Skeletal muscle satellite cell (primary cell): ENCODE results near the gene TP73.

Experiments used
- H3K27me3 ChIP-seq: 2 replicates; pipeline ENCODE4 v1.7.0; 2013; ENCODE audit warnings: low read length; ENCODE audit not compliant: control insufficient read depth, insufficient read depth
- H3K36me3 ChIP-seq: 2 replicates; pipeline ENCODE4 v1.7.0; 2013; ENCODE audit warnings: mild to moderate bottlenecking, control low read depth, low read length; ENCODE audit not compliant: insufficient read depth
- H3K4me1 ChIP-seq: 2 replicates; pipeline ENCODE4 v1.7.0; 2013; ENCODE audit warnings: low read length; ENCODE audit not compliant: control insufficient read depth, insufficient read depth
- H3K4me2 ChIP-seq: 2 replicates; pipeline ENCODE4 v1.7.0; 2013; ENCODE audit warnings: mild to moderate bottlenecking, low read length
- H3K4me3 ChIP-seq: 2 replicates; pipeline ENCODE4 v1.7.0; 2013; ENCODE audit warnings: low read length
- H3K9ac ChIP-seq: 2 replicates; pipeline ENCODE4 v1.7.0; 2013; ENCODE audit warnings: mild to moderate bottlenecking, low read depth, low read length, moderate library complexity
- H3K9me3 ChIP-seq: replicated peaks from 2 replicates; pipeline ENCODE4 v1.7.0; 2013; ENCODE audit warnings: mild to moderate bottlenecking, control low read depth, low read length

Gene TP73

GRCh38 chr1:3733883-3734589, 81.7 kb downstream of the TP73 start:
- H3K4me3 ChIP-seq, result no peak overlapping the region
- H3K4me2 ChIP-seq, result no peak overlapping the region
- H3K27me3 ChIP-seq, result peaks cover 31% of the 10 kb centered on the region
- H3K4me1 ChIP-seq, result peaks cover 18% of the 10 kb centered on the region
- no peak overlapping the region for H3K9ac ChIP-seq
- H3K9me3 ChIP-seq, result no peaks in the 10 kb centered on the region
- peaks cover 20% of the 10 kb centered on the region for H3K36me3 ChIP-seq

- peaks cover 26% of the 10 kb centered on the region for H3K27me3 ChIP-seq
- H3K9ac ChIP-seq, result no peak overlapping the region
- peaks cover 23% of the 10 kb centered on the region for H3K36me3 ChIP-seq
- no peaks in the 10 kb centered on the region for H3K9me3 ChIP-seq
- H3K4me3 ChIP-seq, result no peak overlapping the region
- H3K4me1 ChIP-seq, result peaks cover 18% of the 10 kb centered on the region
- no peak overlapping the region for H3K4me2 ChIP-seq
These were observed 82.3 kb downstream of the TP73 start for GRCh38 chr1:3734602-3735001.

DNA sequence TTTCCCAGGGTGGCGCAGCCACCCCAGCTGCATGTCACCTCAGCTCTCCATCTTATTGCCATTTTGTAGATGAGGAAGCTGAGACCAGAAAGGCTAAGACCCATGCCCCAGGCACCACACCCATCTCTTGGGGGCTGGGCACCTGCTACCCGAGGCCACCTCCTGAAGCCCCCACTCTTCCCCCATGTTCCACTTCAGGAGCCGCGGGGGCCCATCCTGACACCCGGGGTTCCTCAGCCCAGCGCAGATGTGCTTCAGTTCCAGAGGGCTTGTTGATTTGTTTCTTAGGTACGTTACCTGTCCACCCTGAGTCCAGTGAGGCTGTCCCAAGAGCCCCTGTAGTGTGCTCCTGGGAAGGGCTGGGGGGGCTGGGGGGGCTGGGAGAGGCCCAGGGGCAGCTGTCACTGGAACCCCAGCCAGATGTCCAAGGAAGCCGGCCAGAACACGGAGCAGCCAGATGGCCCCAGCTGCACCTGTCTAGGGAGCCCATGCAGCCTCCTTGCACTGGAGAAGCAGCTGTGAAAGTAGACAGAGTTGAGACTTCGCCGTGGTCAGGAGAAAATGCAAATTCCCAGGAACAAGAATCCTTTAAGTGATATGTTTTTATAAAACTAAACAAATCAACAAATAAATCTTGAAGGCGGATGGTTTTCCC, 82.8 kb downstream of the TP73 start:
- Histone ChIP-seq H3K9ac (peak overlapping the region; percentile 69), H3K9me3 (no peaks in the 10 kb centered on the region), H3K4me1 (peaks cover 18% of the 10 kb centered on the region), H3K36me3 (peaks cover 27% of the 10 kb centered on the region), H3K4me2 (no peak overlapping the region), H3K4me3 (no peak overlapping the region), H3K27me3 (peaks cover 21% of the 10 kb centered on the region)

DNA sequence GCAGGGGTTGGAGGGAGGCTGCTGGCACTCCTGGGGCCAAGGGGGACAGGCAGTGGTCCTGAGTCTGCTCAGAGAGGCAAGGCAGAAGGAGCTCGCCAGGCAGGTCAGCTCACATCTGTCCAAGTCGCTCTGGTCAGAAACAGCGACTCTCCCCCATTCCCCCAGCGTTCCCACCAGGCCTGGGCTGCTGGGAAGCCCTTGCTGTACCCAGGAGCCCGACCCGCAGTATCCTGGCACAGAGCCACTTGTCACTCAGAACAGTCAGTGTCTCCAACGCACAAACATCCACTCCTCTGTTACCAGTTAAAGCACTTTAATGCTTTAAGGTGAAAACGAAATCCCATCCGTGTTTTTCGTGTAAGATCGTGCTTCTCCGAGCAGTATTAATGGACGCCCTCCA, 83.4 kb downstream of the TP73 start:
- H3K4me2 ChIP-seq, result peak overlapping the region; percentile 53
- peaks cover 16% of the 10 kb centered on the region for H3K27me3 ChIP-seq
- H3K4me3 ChIP-seq, result no peak overlapping the region
- no peaks in the 10 kb centered on the region for H3K9me3 ChIP-seq
- peaks cover 18% of the 10 kb centered on the region for H3K4me1 ChIP-seq
- H3K9ac ChIP-seq, result peak overlapping the region; percentile 69
- peaks cover 27% of the 10 kb centered on the region for H3K36me3 ChIP-seq

DNA sequence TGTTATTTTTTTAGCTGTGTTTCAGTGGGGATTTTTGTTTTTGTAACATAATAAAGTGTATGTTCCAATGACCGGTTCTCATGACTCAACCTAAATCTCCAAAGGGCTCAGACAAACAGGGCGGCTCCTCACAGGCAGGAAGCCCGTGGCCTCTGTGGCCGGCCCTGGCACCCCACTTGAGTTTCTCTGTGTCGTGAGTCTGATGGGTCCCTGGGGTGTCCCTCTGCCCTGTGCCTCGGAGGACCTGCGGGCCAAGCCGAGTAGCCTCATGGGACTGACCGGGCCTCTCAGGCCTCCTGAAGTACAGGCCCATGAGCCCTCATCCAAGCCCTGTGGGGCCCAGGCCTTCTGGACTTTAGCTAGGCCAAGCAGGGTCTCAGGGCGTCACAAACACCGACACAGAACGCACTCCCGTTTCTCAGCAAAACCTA, 83.8 kb downstream of the TP73 start:
- Histone ChIP-seq H3K9ac (peak overlapping the region; percentile 69), H3K9me3 (no peaks in the 10 kb centered on the region), H3K4me2 (peak overlapping the region; percentile 53), H3K4me3 (no peak overlapping the region), H3K36me3 (peaks cover 27% of the 10 kb centered on the region), H3K27me3 (peaks cover 13% of the 10 kb centered on the region), H3K4me1 (peaks cover 18% of the 10 kb centered on the region)

DNA sequence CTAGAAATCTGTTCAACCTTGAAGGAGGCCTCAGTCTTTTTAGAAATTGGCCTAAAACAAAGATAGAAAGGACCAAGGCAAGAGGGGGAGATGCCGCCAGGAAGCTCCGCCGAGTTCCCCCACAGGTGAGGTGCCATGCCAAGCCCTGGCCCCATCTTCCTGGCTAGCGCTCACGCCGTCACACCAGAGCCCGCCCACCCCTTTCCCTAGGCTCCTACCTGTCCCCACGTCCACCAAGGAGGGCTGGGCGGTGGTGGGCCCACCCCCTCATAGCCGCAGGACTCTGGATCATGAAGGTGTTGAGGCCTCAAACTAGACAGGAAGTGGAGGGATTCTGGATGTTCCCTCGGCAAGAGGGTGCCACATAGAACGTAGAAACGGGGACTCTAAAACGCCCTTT, 84.4 kb downstream of the TP73 start:
- H3K36me3 ChIP-seq, result peaks cover 27% of the 10 kb centered on the region

DNA sequence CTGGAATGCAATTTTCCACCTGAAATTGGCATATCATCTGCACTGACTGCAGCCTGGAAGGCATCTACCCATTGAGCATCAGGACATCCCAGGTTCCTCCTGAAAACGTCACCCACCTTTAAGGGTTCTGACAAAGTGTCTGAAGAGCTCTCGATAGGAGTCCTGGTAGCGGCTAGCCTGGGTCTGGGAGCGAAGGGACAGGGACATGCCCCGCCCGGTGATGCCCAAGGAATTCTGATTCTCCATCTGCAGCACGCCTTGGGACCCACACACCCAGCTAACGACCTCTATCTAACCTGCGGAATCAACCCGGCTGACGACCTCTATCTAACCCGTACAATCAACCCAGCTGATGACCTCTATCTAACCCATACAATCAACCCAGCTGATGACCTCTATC, 86.6 kb downstream of the TP73 start:
- no peak overlapping the region for H3K9ac ChIP-seq
- H3K9me3 ChIP-seq, result no peaks in the 10 kb centered on the region
- no peaks in the 10 kb centered on the region for H3K27me3 ChIP-seq
- H3K4me3 ChIP-seq, result no peak overlapping the region
- H3K36me3 ChIP-seq, result peaks cover 37% of the 10 kb centered on the region
- peaks cover 18% of the 10 kb centered on the region for H3K4me1 ChIP-seq
- H3K4me2 ChIP-seq, result no peak overlapping the region

More for the DNA sequence above, 84.4 kb downstream of the TP73 start:
- Histone ChIP-seq H3K9ac (peak overlapping the region; percentile 69), H3K4me2 (no peak overlapping the region), H3K27me3 (peaks cover 8% of the 10 kb centered on the region), H3K4me1 (peaks cover 18% of the 10 kb centered on the region), H3K9me3 (no peaks in the 10 kb centered on the region), H3K4me3 (no peak overlapping the region)

GRCh38 chr1:3740042-3740441, 87.7 kb downstream of the TP73 start:
- H3K36me3 ChIP-seq, result peaks cover 34% of the 10 kb centered on the region
- no peak overlapping the region for H3K4me3 ChIP-seq
- no peaks in the 10 kb centered on the region for H3K9me3 ChIP-seq
- H3K4me1 ChIP-seq, result peaks cover 18% of the 10 kb centered on the region
- H3K27me3 ChIP-seq, result no peaks in the 10 kb centered on the region
- H3K4me2 ChIP-seq, result no peak overlapping the region
- H3K9ac ChIP-seq, result no peak overlapping the region

DNA sequence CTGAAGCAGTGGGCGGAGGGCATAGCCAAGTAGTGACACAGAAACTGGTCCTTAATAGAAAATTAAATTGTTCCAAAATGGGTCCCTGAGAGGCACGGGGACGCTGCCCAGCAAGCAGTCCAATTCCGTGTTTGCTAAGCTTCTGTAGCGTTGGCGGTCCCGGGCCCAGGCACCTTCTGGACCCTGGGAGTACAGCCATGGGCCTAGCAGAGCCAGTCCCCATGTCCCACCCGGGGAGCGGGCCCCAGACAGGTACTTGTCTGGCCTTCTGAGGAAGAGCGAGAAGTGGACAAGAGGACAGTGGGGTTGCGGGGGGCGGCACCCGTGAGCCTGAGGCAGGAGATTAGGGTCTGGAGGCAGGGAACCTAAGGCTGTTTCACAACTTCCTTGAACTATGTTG, 88.4 kb downstream of the TP73 start:
- H3K4me1 ChIP-seq, result peaks cover 11% of the 10 kb centered on the region
- no peak overlapping the region for H3K9ac ChIP-seq
- no peaks in the 10 kb centered on the region for H3K27me3 ChIP-seq
- no peak overlapping the region for H3K4me2 ChIP-seq
- no peaks in the 10 kb centered on the region for H3K9me3 ChIP-seq
- no peak overlapping the region for H3K4me3 ChIP-seq
- peaks cover 34% of the 10 kb centered on the region for H3K36me3 ChIP-seq

DNA sequence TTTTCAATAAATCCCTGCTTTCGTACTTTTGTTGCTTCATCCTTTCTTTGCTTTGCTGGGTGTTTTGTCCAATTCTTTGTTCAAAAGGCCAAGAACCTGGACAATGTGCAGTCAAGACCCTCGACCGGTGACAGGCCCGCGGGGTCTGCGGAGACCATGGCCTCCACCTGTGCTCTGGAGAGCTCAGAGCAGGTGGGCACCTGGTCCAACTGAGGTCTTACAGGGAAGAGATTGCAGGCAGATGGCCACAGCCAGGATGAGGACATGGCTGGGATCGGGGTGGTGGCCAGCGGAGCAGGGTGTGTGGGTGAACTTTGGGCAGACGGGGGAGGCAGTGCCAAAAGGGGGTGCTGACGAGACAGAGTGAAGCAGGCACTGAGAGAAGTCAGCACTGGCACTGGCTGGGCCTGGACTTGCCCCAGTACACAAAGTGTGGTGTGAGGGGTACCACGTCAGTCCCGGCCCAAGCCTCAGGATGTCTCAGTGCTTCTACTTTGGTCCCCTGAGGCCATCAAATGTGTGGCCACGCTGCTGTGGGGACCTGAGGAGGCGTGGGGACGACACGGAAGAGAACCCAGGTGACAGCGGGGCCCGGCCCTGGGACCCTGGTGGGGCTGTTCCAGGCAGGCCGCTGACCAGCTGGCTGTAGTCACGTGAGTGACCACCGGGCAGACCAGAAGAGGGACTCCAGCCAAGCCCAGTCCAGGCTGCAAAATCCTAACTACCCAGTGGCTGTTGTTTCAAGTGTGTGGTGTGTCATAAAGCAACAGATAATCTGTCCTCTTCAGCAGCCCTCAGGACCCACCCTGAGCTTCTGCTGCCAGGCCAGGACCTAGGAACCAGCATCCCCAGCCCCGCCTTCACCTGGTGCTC, 89.5 kb downstream of the TP73 start:
- Histone ChIP-seq H3K9me3 (no peaks in the 10 kb centered on the region), H3K9ac (no peak overlapping the region), H3K36me3 (peaks cover 30% of the 10 kb centered on the region), H3K4me3 (no peak overlapping the region), H3K27me3 (no peaks in the 10 kb centered on the region), H3K4me2 (no peak overlapping the region), H3K4me1 (peaks cover 11% of the 10 kb centered on the region)

- H3K4me3 ChIP-seq, result no peak overlapping the region
These were observed 90.4 kb downstream of the TP73 start for GRCh38 chr1:3742439-3743298.

More at GRCh38 chr1:3742439-3743298, 90.4 kb downstream of the TP73 start:
- H3K4me2 ChIP-seq, result no peak overlapping the region
- H3K9ac ChIP-seq, result no peak overlapping the region
- peaks cover 16% of the 10 kb centered on the region for H3K4me1 ChIP-seq
- H3K27me3 ChIP-seq, result no peaks in the 10 kb centered on the region
- peaks cover 26% of the 10 kb centered on the region for H3K36me3 ChIP-seq
- H3K9me3 ChIP-seq, result no peaks in the 10 kb centered on the region
